Measurements from ENCODE around the gene BDNF.
"Not testable (repeated sequence)": the region's sequence is repeated elsewhere in the genome, so short reads cannot be mapped to it uniquely, and the experiment has no call there.

Gene BDNF

DNA sequence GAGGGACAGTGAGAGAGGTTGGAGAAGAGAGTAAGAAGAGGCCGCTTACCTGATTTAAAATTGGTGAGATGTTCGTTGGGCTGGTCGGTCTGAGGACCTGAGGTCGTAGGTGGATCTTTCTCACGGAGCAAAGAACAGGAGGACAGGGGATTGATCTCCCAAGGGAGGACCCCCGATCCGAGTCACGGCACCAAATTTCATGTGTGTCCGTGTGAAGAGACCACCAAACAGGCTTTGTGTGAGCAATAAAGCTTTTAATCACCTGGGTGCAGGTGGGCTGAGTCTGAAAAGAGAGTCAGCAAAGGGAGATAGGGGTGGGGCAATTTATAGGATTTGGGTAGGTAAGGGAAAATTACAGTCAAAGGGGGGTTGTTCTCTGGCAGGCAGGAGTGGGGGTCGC, 66.0 kb downstream of the BDNF start:
- in situ Hi-C loops (cut with HindIII; ENCODE audit: low sequenced_read_pairs), result not testable (repeated sequence)

DNA sequence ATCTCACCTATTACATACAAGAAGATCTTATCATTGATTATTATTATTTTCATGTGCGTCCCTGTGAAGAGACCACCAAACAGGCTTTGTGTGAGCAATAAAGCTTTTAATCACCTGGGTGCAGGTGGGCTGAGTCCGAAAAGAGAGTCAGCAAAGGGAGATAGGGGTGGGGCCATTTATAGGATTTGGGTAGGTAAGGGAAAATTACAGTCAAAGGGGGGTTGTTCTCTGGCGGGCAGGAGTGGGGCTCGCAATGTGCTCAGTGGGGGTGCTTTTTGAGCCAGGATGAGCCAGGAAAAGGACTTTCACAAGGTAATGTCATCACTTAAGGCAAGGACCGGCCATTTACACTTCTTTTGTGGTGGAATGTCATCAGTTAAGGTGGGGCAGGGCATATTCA, 71.2 kb downstream of the BDNF start:
- in situ Hi-C loops (cut with HindIII; ENCODE audit: low sequenced_read_pairs), result not testable (repeated sequence)

DNA sequence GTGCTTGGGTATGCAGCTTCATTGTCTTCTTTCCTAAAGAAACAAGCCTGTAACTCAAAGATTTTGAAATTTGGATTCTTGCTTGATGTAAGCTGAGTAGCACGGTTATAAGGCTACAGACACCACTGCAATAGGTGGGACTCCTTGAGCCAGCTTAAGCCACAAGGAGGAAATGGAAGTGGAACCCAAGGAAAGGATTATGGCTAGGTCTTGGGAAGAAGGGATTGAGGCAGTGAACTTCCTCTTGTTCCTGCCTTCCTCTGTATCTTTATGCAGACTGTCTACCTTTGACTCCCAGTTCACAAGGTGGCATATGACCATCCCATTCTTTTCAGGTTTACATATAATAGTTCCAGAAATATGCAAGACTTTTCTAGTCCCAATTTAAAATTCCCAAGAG, 72.3 kb downstream of the BDNF start:
- in situ Hi-C loops (cut with HindIII; ENCODE audit: low sequenced_read_pairs), result no loop called here

DNA sequence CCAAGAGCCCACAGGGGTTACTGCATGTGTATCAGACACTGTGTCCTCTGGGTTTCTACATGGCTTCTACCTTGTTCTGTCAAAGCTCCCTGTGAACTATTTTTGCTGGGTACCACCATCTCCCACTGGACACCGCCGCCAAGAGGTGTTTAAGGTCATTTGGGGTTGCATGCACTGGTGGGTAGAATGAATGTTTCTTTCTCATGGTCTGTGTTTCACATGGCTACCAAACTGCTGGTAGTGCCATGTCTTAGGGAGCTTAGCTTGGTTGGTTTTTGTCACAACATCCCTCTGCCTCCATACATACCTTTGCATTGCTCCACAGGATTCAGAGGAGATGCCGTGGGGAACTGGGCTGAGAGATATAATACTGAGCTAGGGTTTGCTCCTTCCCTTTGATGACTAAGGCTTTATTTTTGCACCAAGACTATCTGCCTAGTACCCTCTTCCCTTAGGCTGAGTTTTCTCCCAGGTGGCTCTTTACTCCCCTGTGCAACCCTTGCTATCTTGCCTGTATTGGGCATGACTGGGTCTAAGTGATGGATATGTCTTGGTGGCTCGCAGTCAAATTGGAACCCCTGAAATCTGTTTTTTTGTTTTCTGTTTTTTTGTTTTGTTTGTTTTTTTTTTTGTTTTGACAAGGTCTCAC, 73.2 kb downstream of the BDNF start:
- in situ Hi-C loops (cut with HindIII; ENCODE audit: low sequenced_read_pairs), result no loop called here

DNA sequence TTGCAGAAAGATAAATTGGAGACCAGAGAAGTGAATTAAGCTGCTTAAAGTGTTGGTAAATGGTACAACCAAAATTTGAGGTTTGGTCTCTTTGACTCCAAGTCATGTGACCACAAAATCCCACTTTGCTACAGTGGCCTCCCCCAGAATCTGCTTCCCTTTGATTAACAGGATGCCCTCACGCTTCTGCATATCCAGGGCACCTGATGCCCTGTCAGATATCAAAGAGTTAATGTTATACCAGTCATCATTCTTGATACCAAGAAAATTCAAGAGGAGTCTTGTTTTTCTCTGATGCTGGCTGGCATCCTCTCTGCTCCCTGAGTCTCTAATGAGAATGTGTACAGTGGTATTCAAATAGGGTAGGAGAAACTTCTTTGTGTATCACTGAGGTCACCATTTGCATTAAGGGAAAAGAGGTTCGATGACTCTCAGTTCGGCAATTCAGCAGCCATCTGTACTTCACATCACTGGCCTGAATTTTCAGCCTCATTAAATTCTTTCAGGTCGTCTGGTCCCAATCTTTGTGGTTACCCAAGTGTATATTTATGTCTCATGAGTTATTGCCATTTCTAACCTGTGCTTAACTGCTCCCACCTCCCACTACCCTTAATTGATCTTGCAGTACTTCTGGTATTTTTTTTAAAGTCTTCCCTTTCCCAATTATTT, 73.9 kb downstream of the BDNF start:
- in situ Hi-C loops (cut with HindIII; ENCODE audit: low sequenced_read_pairs), result no loop called here

DNA sequence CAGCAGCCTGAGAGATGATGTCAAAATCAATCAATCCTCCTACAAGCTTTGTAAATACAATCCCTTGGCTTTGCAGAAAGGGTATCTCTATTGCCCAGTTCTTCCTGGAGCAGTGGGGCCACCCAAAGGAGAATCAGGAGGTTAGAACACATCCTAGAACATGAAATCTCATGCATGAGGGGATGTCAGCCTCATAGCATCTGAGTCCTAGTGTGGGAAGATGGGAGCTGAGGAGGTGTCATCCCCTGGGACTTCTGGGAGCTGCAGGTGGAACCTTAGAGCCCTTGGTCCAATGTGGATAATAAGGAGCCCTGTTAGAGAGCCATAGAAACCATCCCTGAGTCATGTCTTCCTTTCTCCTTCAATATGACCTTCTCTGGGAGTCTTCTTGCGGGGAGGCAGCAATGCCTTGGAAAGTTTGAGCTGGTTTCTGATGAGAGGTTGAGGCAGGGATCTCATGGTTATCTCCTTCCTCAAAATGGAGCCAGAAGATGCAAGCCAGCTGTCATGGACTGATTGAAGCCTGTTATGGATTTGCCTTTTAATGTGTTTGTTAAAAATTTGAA, 74.8 kb downstream of the BDNF start:
- in situ Hi-C loops (cut with HindIII; ENCODE audit: low sequenced_read_pairs), result no loop called here

DNA sequence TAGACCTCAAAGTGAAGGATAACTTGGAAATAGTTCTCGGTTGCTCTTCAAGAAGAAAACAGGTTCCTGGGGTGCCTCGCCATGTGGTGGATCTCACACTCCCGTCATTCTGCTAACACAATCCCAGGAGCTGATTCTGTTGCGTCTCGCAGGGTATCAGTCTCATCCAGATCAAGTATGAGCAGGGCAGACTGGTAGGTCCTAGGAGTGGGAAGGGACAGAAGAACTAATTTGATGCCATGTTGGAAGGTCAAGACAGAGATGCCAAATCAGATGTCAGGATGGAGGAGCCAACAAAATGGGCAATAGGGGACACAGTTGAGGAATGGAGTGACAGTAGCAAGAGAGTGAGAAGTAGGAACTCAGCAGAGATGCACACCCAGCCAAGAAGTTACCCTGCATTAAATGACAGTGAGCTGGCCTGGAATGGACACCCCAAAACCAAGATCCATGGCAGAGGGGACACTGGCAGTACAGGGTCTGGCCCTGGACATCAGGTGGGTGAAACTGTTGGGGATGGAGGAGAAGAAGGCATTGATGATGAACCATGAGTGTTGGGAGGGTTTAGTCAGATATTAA, 76.2 kb downstream of the BDNF start:
- in situ Hi-C loops (cut with HindIII; ENCODE audit: low sequenced_read_pairs), result no loop called here

DNA sequence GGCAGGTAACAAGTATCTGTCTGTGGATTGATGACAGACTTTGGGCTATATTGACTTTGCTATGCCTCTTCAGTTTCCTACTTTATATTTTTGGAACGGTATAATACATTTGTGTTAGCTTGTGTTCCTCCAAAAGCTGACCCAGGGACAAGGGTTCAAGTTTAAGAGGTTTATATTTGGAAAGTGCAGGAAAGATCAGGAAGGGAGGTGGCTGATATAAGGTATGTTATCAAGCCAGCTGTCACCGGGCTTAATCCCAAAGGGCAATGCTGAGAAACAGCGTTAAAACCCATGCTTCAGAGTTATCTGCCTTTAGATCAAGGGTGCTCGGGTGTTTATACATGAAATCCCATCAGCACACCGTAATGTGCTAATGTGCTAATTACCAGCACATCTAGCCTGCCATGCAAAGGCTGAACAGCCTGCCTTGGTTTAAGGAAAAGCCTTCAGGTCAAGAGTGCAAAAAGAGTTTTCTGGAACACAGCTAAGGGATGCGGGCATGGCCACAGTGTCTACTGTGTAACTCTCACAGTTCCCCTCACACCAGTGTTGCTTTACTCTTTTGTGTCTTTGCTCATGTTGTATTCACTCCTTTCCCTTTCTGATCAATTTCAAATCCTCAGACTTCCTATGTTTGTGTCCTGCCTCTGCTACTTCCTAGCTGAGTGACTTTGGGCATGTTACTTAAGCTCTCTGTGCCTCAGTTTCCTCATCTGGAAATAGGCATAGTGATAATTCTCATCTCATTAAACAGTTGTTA, 77.5 kb downstream of the BDNF start:
- in situ Hi-C loops (cut with HindIII; ENCODE audit: low sequenced_read_pairs), result no loop called here

DNA sequence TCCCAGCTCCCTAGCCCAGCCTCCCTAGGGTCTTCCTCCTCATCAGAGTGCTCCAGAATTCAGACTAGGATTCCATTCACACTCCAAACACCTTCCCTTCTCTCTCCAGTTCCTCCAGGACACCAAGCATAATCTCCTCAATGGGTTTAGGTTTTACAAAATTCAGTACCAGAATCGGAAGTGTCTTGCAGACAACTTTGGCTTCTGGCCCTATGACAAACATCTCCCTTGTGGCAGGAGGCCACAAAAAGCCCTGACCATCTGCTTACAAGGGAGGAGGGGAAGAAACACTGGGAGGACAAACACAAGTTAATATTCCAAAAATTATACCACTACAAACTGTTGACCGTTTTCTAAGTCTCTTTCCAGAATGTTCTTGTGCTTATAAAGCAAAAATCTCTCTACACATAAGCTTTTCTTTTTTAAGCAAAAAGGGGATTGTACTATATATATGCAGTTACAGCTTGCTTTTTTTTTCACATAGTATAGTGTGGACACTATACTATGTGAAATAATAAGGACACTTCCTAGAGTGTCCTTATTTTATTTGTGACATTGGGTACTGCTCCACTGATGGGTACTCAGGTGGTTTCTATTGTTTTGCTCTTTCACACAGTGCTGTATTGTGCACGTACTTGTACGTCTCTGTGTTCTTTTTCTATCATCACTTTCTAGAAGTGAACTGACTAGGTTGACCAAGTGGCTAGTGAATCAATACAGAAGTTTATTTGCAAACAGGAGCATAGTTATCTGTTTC, 78.7 kb downstream of the BDNF start:
- in situ Hi-C loops (cut with HindIII; ENCODE audit: low sequenced_read_pairs), result no loop called here

DNA sequence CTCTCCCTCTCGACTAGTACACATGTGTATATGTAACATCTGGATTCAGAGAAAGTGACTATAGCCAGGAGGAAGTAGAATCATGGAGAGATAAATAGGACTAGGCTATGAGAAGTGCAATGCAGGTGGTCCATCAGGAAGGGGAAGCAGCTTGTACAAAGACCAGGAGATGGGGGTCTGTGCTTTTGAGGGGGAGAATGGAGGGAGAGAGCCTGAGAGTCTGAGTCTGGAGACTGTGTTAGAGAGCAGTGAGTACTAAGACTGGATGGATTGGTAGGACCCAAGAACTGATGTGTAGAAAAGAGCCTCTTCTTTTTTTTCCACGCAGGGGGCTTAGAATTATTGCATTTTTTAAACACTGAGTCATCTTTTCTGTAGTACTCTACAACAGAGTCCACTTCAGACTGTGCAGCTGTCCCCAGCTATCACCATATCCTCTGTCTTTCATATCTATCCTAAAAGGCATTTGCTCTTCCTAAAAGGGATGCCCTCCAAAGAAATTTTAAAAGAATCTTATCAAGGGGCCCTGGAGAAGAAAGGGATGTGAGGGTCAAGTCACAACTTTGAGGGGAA, 80.4 kb downstream of the BDNF start:
- in situ Hi-C loops (cut with HindIII; ENCODE audit: low sequenced_read_pairs), result no loop called here

DNA sequence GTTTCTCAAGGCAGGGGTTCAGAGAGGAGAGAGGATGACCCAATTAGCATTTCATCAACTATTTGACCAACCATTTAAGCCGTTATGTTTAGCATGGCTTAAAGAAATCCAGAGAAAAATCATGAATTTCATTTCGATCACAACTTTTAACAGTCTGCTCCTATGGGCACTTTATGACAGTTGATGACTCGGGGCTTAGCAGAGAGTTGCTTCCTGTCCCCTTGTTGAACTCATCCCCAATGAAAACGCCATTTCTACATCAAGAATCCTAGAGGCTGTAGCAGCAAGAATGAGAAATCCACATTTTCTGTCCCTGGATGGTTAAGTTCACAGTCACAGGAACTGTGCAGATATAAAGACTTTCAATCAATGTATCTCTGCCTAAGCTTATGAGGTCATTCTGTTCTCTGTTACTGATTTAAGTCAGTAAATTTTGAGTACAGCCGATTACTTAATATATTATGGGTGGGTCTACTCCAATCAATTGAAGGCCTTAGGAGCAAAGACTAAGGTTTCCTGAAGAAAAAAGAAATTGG, 81.1 kb downstream of the BDNF start:
- in situ Hi-C loops (cut with HindIII; ENCODE audit: low sequenced_read_pairs), result no loop called here

DNA sequence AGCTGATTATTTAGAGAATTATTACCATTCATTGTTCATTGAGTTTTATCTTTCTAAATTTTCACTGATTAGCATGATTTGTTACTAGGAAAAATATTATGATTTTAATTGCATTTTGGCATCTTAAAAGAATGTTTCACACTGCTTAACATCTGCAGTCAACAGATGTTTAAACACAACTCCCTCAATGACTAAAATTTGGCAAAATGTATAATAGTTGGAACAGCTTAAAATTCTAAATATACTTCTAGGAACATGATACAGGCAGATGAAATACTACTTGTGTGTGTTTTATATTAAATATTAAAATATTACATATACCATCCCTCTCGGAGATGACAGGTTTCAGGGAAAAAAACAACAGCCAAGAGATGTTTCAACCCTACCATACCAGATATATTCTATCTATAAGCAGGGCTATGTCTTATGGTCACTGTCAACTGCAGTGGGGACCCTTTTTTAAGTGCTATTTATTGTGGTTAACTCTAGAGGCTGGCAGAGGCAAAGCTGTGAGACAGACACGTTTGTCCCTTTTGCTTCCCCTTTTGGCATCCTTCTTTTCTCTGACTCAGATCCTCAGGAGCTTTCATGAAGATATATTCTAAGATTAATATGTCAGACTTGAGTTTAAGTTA, 81.9 kb downstream of the BDNF start:
- in situ Hi-C loops (cut with HindIII; ENCODE audit: low sequenced_read_pairs), result no loop called here

DNA sequence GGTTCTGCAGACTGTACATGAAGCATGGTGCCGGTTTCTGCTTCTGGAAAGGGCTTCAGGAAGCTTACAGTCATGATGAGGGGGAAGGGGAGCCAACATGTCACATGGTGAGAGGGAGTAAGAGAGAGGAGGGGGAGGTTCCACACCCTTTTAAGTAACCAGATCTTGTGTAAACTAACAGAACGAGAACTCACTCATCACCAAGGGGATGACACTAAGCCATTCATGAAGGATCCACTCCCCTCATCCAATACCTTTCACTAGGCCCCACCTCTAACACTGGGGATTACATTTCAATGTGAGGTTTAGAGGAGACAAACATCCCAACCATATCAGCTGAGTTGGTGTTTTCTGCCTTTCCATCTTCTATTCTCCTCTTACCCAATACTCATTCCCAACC, 83.5 kb downstream of the BDNF start:
- in situ Hi-C loops (cut with HindIII; ENCODE audit: low sequenced_read_pairs), result no loop called here

DNA sequence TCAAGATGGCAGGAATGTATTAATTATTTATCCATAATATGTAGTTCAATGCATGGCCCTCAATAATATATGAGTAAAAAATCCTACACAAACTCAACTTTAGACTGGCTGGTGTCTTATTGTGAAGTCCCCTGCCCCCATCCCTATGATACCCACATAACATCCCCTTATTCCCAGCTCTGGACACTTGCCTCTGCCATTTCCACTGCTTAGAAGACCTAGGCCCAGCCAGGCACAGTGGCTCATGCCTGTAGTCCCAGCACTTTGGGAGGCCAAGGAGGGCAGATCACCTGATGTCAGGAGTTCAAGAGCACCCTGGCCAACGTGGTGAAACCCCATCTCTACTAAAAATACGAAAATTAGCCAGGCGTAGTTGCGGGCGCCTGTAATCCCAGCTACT, 84.4 kb downstream of the BDNF start:
- in situ Hi-C loops (cut with HindIII; ENCODE audit: low sequenced_read_pairs), result no loop called here

DNA sequence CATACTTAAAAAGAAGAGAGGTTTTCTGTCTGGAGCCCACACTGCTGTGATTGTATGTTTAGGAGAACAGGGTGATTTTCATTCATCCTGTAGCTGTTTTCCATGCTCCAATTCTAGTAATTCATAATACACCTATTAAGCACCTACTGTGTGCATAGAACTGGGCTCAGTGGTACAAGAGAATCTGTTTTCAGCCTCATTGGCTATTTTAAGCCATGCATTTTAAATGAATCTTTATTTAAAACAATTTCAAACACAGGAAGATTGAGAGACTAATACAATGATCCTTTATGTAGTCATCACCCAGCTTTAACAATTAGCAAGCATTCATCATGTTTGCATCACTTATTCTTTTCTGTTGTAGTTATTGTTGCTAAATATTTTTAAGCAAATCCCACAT, 86.2 kb downstream of the BDNF start:
- in situ Hi-C loops (cut with HindIII; ENCODE audit: low sequenced_read_pairs), result no loop called here

DNA sequence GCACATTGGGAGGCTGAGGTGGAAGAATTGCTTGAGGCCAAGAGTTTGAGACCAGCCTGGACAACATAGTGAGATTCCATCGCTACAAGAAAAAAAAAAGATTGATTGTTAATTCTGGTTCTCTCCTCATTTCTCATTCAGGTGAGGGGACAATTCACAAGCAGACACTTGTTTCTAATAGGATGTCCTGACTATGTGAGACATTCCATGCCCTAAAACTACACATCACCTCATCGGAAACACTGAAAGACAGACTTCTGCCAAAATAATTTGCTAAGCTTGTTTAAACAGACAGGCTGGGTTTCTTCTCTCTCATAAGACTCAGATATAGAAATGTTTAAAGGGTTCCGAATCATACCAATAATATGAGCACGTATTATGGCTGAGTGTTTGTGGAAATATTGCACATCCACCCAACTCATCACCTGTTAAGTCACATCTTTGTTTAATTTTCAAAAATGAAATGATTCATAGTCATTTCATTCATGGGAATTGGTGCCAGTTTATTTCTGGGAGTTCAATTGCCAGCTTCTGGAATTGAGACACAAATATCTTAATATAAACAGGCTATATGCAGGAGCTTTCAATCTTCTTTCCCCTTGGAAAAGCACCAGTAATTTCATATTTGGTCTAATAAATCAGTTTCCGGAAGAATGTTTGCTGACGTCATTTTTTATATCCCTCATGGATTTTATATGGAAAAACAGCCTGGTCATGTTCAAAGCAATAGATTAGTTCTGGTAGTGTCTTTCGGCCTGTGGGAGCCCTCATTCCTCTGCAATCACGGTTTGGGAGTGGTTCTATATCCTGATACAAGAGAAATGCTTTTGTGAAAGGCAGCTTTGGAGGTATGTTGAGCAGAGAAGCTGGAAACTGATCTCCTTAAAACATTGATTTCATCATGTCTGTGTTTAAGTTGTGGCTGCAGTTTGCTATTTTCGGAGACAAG, 87.0 kb downstream of the BDNF start:
- in situ Hi-C loops (cut with HindIII; ENCODE audit: low sequenced_read_pairs), result no loop called here

DNA sequence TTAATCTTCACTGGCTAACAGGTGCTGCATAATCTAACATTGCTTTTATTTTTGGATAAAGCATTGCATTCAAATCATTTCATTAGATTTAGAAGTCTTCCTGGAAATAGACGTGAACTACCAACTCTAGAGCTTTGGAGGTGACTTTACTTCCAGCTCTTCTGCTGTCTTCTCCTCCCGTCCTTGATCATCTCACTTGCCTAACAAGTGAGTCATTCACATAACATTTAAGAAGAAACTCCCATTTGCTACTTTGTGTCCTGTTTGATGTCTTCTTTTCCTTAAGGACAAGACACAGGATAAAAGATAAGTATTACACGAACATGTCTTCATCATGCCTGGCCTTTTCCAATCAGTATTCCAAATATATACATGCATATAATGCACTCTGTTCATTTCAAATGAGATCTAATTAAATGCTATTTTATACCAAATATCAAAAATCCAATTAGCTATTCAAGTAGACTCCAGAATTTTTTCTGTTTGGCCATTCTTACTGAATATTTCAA, 88.3 kb downstream of the BDNF start:
- in situ Hi-C loops (cut with HindIII; ENCODE audit: low sequenced_read_pairs), result no loop called here

DNA sequence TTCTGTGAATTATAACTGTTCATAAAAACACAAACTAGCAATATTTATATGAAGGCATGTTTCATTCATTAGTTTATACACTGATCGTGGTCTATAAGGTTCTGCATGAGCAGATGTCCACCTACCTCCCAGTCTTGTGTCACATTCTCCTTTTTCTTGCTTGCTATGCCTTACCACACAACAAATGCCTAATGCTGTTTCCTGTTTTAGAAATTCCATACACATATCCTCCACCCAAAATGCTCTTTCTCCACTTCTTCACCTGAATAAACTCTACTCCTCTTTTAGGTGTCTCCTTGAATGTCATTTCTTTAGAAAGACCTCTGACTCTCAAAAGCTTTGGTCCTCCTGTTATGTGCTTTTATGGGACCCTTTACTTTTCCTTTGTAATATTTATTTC, 88.9 kb downstream of the BDNF start:
- in situ Hi-C loops (cut with HindIII; ENCODE audit: low sequenced_read_pairs), result no loop called here

All from endothelial cell of hepatic sinusoid (primary cell).